Endodermal cell (in vitro differentiated cells): ENCODE data around the gene CUX1. TPM values are rescaled to one million over a fixed set of nuclear protein-coding genes. Genes with fewer than 3 reads are reported as not detected.
A peak's percentile ranks its signal among the peaks of the same experiment; 100 is the strongest.

ENCODE experiments used
- DNase-seq: peaks from one replicate; pipeline ENCODE4 v3.0.0-alpha.2; 2017
- H3K27ac ChIP-seq: 2 replicates; pipeline ENCODE4 v1.5.1; 2013; ENCODE audit warnings: mild to moderate bottlenecking, low read depth, low read length, moderate library complexity
- H3K27me3 ChIP-seq: 2 replicates; pipeline ENCODE4 v1.6.1; 2013; ENCODE audit warnings: mild to moderate bottlenecking, low read length, moderate library complexity; ENCODE audit not compliant: insufficient read depth, control insufficient read depth, poor library complexity, severe bottlenecking
- H3K36me3 ChIP-seq: 2 replicates; pipeline ENCODE4 v1.7.0; 2013; ENCODE audit warnings: mild to moderate bottlenecking, low read length, moderate library complexity; ENCODE audit not compliant: control insufficient read depth, insufficient read depth
- H3K4me1 ChIP-seq: one replicate; pipeline ENCODE4 v1.7.0; 2013; ENCODE audit warnings: low read length; ENCODE audit not compliant: control insufficient read depth, insufficient read depth
- H3K4me3 ChIP-seq: 2 replicates; pipeline ENCODE4 v1.5.1; 2013; ENCODE audit warnings: mild to moderate bottlenecking, low read length, moderate library complexity
- H3K9ac ChIP-seq: 2 replicates; pipeline ENCODE4 v1.6.1; 2013; ENCODE audit warnings: mild to moderate bottlenecking, low read length, moderate library complexity; ENCODE audit not compliant: poor library complexity, severe bottlenecking; ENCODE audit errors: extremely low read depth
- H3K9me3 ChIP-seq: 2 replicates; pipeline ENCODE4 v1.6.1; 2013; ENCODE audit warnings: mild to moderate bottlenecking, low read length, moderate library complexity; ENCODE audit not compliant: control insufficient read depth
- H3K27ac Mint-ChIP-seq: 2 replicates; pipeline ENCODE4 v1.8.0; 2020; ENCODE audit warnings: mixed read lengths
- H3K27me3 Mint-ChIP-seq: 2 replicates; pipeline ENCODE4 v1.8.0; 2021; ENCODE audit warnings: mild to moderate bottlenecking, mixed read lengths; ENCODE audit not compliant: insufficient read depth
- H3K36me3 Mint-ChIP-seq: 2 replicates; pipeline ENCODE4 v1.8.0; 2020; ENCODE audit warnings: low read depth, mixed read lengths
- H3K4me1 Mint-ChIP-seq: 2 replicates; pipeline ENCODE4 v1.8.0; 2020; ENCODE audit warnings: mixed read lengths
- H3K4me3 Mint-ChIP-seq: 2 replicates; pipeline ENCODE4 v1.8.0; 2020; ENCODE audit warnings: mild to moderate bottlenecking, moderate library complexity, mixed read lengths
- H3K9me3 Mint-ChIP-seq: 2 replicates; pipeline ENCODE4 v1.8.0; 2020; ENCODE audit warnings: mild to moderate bottlenecking, mixed read lengths
- WGBS, 2 experiments: methylation state at CpG; one replicate each; pipeline versions ENCODE4 v1.1.5 to v1.1.7; 2013; ENCODE audit warnings: missing lambda C conversion rate in 2 of 2, mixed read lengths in 1 of 2; ENCODE audit not compliant: insufficient coverage in 1 of 2, insufficient read length in 1 of 2; 5-methylcytosine and 5-hydroxymethylcytosine counted together
- total RNA-seq, 2 donors: library from RNA; stranded (reverse); fragmentation: NEBNext Ultra II Directional in 1 of 2; extraction: Animal tissue kit (Norgen Biotek cat#: 25700) in 1 of 2; gene quantifications; 2 replicates in 1 of 2; 3 replicates in 1 of 2; pipeline ENCODE4 v1.2.1, GENCODE V29; 2021
- TF ChIP-seq, protein P1 (sequence below): fragments of 200-600 bp; sonication (generic); conservative IDR thresholded peaks from 2 replicates; pipeline ENCODE4 v1.5.0; 2021; ENCODE audit warnings: antibody characterized with exemption, mild to moderate bottlenecking

Gene CUX1
- total RNA-seq, 2 donors from 2014 or later, result 85.1 to 108 TPM

DNA sequence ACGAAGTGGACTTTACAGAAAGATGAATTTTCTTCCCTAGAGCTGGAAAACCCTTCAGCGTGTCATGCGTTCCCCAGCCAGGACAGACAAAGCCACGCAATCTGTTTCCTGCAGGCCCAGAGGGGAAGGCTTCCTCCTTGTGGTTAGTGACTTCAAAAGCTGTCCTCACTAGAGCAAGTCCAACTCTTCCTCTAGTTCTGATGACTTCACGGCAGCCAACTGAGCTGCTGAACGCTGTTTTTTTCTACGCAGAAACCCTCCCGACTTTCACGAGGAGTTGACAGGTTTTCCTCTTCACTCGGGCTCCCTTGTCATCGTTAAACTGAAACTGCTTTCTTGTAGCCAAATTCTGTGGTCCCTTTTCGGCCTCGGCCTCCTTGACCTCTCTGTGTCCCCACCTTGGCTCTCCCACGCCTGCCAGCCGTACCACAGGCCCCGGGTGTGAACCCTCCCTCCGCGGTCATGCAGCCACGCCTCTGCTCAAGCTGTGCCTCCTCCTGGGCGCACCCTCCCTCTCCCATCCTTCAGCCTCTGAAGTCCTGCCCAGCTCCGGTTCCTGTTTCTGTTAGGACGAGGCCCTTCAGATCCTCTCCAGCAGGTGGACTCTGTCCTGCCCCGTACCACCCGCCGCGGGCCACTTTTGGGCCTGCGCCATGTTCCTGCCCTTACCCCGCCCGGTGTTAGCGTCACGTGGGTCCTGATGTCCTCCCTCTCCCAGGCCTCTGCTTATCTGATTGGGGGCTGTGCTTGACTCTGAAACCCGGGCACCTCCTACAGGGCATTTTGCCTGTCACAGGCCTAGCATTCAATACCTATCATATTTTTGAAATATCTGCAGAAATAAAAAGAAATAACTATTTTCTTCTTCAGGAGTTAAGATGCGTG is 39.3 kb downstream of the CUX1 start:
- H3K9me3 Mint-ChIP-seq, result no peaks in the 10 kb centered on the region
- Histone ChIP-seq H3K4me1 (no peaks in the 10 kb centered on the region), H3K27me3 (no peaks in the 10 kb centered on the region), H3K9ac (no peak overlapping the region), H3K4me3 (no peak overlapping the region), H3K27ac (no peak overlapping the region), H3K9me3 (no peaks in the 10 kb centered on the region), H3K36me3 (no peaks in the 10 kb centered on the region)
- no peaks in the 10 kb centered on the region for H3K27me3 Mint-ChIP-seq
- WGBS, 2 experiments, result 90 to 91% methylated on average over 31 to 33 of the region's 33 CpGs
- TF ChIP-seq, protein P1, sequence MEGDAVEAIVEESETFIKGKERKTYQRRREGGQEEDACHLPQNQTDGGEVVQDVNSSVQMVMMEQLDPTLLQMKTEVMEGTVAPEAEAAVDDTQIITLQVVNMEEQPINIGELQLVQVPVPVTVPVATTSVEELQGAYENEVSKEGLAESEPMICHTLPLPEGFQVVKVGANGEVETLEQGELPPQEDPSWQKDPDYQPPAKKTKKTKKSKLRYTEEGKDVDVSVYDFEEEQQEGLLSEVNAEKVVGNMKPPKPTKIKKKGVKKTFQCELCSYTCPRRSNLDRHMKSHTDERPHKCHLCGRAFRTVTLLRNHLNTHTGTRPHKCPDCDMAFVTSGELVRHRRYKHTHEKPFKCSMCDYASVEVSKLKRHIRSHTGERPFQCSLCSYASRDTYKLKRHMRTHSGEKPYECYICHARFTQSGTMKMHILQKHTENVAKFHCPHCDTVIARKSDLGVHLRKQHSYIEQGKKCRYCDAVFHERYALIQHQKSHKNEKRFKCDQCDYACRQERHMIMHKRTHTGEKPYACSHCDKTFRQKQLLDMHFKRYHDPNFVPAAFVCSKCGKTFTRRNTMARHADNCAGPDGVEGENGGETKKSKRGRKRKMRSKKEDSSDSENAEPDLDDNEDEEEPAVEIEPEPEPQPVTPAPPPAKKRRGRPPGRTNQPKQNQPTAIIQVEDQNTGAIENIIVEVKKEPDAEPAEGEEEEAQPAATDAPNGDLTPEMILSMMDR, result peak; percentile 46
- H3K4me3 Mint-ChIP-seq, result no peak overlapping the region
- peak overlapping the region; percentile 39 for H3K27ac Mint-ChIP-seq
- H3K4me1 Mint-ChIP-seq, result peaks cover 47% of the 10 kb centered on the region
- DNase-seq, result peak; percentile 84
- peaks cover 6% of the 10 kb centered on the region for H3K36me3 Mint-ChIP-seq

DNA sequence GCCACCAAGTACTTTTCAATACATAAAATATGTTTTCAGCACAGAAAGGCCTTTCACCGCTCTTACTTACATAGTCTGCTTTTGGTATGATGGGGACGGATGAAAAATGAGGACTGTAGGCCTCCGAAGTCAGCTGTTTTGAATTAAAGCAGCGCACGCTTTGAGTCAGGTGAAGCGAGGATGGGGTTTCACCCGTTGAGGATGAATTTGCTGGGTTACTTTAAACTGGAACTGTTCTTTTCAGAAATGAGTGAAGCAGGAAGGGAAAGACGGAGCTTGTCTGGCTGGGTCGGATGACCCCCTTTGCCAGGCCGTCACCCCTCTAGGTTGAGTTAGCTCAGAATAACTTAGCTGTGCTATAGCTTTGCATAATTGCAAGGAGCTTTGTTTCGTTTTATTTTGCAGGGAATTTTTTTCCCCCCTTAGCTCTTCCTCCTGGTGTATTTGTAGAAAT is 40.0 kb downstream of the CUX1 start:
- Mint-ChIP-seq H3K27ac (peak overlapping the region; percentile 48), H3K4me3 (no peak overlapping the region), H3K27me3 (no peaks in the 10 kb centered on the region), H3K9me3 (no peaks in the 10 kb centered on the region), H3K4me1 (peaks cover 52% of the 10 kb centered on the region), H3K36me3 (peaks cover 5% of the 10 kb centered on the region)
- no peaks in the 10 kb centered on the region for H3K36me3 ChIP-seq
- no peak overlapping the region for H3K4me3 ChIP-seq
- H3K27ac ChIP-seq, result no peak overlapping the region
- no peak for DNase-seq
- H3K9me3 ChIP-seq, result no peaks in the 10 kb centered on the region
- TF ChIP-seq, protein P1, result no peak
- H3K27me3 ChIP-seq, result no peaks in the 10 kb centered on the region
- H3K9ac ChIP-seq, result no peak overlapping the region
- WGBS, 2 experiments, result 95 to 97% methylated on average over 5 to 11 of the region's 11 CpGs
- no peaks in the 10 kb centered on the region for H3K4me1 ChIP-seq

DNA sequence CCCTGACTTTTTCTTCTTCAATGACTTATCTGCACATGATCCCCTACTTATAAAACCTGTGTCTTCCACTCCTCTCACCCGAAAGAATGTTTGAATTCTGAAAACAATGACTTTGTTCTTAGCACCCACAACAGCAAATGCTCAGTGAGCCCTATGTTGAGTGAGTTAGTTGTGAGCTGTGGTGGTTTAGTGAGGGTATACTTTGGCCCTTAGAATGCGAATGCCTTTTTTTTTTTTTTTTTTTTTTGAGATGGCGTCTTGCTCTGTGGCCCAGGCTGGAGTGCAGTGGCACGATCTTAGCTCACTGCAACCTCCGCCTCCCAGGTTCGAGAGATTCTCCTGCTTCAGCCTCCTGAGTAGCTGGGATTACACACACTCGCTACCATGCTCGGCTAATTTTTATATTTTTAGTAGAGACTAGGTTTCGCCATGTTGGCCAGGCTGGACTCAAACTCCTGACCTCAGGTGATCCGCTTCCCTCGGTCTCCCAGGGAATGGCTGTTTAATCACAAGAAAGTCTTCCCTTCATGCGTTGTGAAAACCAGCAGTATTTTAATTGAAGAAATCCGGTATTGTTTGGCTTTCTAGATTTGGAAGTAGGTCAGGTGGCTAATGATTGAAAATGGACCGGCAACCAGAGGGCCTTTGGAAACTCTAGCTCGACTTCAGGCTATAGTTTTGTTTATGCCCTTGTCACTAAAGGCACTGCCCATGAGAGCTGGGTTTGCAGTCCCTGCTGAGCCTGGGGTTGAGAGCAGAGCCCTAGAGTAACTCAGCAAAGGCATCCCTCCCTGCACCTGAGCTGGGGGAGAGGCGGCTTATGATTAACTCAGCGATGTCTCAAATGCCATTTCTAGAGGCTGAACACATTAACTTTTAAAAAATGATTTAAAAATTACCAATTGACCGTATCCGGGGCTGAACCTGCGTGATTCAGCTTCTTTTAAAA is 41.3 kb downstream of the CUX1 start:
- Mint-ChIP-seq H3K4me3 (no peak overlapping the region), H3K27ac (peak overlapping the region; percentile 54), H3K27me3 (no peaks in the 10 kb centered on the region), H3K9me3 (no peaks in the 10 kb centered on the region), H3K36me3 (peaks cover 5% of the 10 kb centered on the region), H3K4me1 (peaks cover 57% of the 10 kb centered on the region)
- Histone ChIP-seq H3K4me1 (no peaks in the 10 kb centered on the region), H3K36me3 (peaks cover 5% of the 10 kb centered on the region), H3K27me3 (no peaks in the 10 kb centered on the region), H3K27ac (no peak overlapping the region), H3K9ac (no peak overlapping the region), H3K9me3 (no peaks in the 10 kb centered on the region), H3K4me3 (no peak overlapping the region)
- TF ChIP-seq, protein P1, result no peak
- DNase-seq, result no peak
- 88 to 91% methylated on average over 17 to 20 of the region's 20 CpGs for WGBS, 2 experiments
